Measurements from ENCODE around the gene SPAG17. TPM values are rescaled to one million over a fixed set of nuclear protein-coding genes. Genes with fewer than 3 reads are reported as not detected.

SPAG17 gene
- total RNA-seq, 2 experiments from 2014 or later = not detected

DNA sequence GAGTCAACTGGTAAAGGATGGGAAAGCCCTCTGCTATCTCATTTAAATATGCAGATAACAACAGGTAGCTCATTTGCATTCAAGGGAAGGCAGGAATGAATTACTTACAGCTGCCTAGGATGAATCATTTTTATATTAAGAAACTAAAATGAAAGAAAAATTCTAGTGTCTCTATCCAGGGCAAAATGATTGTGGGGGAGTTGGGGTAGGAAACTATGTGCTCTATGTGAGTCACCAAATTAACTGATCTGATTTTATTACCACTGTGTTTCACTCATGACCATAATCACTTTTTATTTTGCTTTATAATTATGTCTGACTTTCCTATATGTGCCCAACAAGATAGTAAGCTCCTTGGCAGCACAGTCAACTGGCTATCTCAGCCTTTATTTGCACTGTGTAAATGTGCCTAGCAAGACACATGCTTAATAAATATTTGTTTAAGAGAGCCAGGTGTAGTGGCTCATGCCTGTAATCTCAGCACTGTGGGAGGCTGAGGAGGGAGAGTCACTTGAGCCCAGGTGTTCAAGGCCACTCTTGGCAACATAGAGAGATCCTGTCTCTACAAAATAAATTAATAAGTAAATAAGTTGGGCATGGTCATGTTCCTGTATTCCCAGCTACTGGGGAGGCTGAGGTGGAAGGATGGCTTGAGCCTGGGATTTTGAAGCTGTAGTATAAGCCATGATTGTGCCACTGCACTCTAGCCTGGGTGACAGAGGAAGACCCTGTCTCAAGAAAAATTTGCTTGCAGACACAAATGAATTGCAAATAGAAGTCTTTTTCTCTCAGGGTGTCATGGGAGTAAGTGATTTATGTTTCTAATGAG, 84.1 kb downstream of the SPAG17 start:
- H3K27me3 ChIP-seq (ENCODE audit: control insufficient read depth in 1 of 2, insufficient read depth in 2 of 2, low read length in 2 of 2) = no peaks in the 10 kb centered on the region
- H3K27ac ChIP-seq (ENCODE audit: low read depth in 1 of 2, low read length in 2 of 2) = no peak overlapping the region
- Mint-ChIP-seq H3K9me3 (no peaks in the 10 kb centered on the region), H3K36me3 (ENCODE audit: low read depth) (no peaks in the 10 kb centered on the region), H3K4me3 (no peak overlapping the region), H3K27me3 (peaks cover 6% of the 10 kb centered on the region), H3K27ac (no peak overlapping the region), H3K4me1 (ENCODE audit: low read depth) (no peaks in the 10 kb centered on the region)
- ATAC-seq (ENCODE audit: poor library complexity) = no peak
- no peak overlapping the region for H3K4me3 ChIP-seq (ENCODE audit: low read length)
- no peak for DNase-seq
- H3K4me1 ChIP-seq (ENCODE audit: insufficient read depth, low read length) = no peaks in the 10 kb centered on the region
- ChIA-PET POLR2A (no interaction called here), CTCF (no interaction called here)
- TF ChIP-seq, protein P1, sequence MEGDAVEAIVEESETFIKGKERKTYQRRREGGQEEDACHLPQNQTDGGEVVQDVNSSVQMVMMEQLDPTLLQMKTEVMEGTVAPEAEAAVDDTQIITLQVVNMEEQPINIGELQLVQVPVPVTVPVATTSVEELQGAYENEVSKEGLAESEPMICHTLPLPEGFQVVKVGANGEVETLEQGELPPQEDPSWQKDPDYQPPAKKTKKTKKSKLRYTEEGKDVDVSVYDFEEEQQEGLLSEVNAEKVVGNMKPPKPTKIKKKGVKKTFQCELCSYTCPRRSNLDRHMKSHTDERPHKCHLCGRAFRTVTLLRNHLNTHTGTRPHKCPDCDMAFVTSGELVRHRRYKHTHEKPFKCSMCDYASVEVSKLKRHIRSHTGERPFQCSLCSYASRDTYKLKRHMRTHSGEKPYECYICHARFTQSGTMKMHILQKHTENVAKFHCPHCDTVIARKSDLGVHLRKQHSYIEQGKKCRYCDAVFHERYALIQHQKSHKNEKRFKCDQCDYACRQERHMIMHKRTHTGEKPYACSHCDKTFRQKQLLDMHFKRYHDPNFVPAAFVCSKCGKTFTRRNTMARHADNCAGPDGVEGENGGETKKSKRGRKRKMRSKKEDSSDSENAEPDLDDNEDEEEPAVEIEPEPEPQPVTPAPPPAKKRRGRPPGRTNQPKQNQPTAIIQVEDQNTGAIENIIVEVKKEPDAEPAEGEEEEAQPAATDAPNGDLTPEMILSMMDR (IDR thresholded peaks at IDR 0.05) = no peak
- no peaks in the 10 kb centered on the region for H3K36me3 ChIP-seq (ENCODE audit: insufficient read depth, low read length)
- intact Hi-C loops (cut with DNase I, micrococcal nuclease) = no loop called here
- H3K9me3 ChIP-seq (ENCODE audit: control insufficient read depth in 1 of 2, insufficient read depth in 1 of 2, low read length in 2 of 2) = no peaks in the 10 kb centered on the region

DNA sequence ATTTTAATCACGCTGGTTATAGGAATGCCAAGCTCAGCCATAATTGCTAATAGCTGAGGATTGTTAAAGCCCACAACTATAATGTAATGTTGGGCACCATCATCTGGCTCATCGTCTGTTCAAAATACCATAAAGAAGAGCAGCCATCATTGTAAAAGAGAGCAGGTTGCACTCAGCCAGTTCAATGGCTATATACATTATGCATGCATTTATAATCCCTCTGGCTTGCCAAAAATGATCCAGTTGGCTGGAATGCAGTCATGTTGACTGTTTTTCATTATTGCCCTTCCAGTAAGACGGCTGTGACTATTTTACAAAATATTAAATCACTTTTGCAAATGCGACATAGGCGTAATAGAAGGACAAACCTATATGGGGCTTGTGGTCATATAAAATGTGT, 85.3 kb downstream of the SPAG17 start:
- H3K4me3 ChIP-seq (ENCODE audit: low read length) = no peak overlapping the region
- DNase-seq (no peak), ATAC-seq (ENCODE audit: poor library complexity) (no peak)
- TF ChIP-seq, protein P1 (IDR thresholded peaks at IDR 0.05) = no peak
- no peak overlapping the region for H3K27ac ChIP-seq (ENCODE audit: low read depth in 1 of 2, low read length in 2 of 2)
- H3K36me3 Mint-ChIP-seq (ENCODE audit: low read depth) = no peaks in the 10 kb centered on the region
- no peaks in the 10 kb centered on the region for H3K36me3 ChIP-seq (ENCODE audit: insufficient read depth, low read length)
- intact Hi-C loops (cut with DNase I, micrococcal nuclease) = no loop called here
- H3K27ac Mint-ChIP-seq = no peak overlapping the region
- POLR2A ChIA-PET = no interaction called here
- no peaks in the 10 kb centered on the region for H3K27me3 ChIP-seq (ENCODE audit: control insufficient read depth in 1 of 2, insufficient read depth in 2 of 2, low read length in 2 of 2)
- H3K4me3 Mint-ChIP-seq = no peak overlapping the region
- H3K9me3 Mint-ChIP-seq = no peaks in the 10 kb centered on the region
- H3K27me3 Mint-ChIP-seq = peaks cover 6% of the 10 kb centered on the region
- CTCF ChIA-PET = no interaction called here
- no peaks in the 10 kb centered on the region for H3K4me1 ChIP-seq (ENCODE audit: insufficient read depth, low read length)
- H3K4me1 Mint-ChIP-seq (ENCODE audit: low read depth) = no peaks in the 10 kb centered on the region
- no peaks in the 10 kb centered on the region for H3K9me3 ChIP-seq (ENCODE audit: control insufficient read depth in 1 of 2, insufficient read depth in 1 of 2, low read length in 2 of 2)

DNA sequence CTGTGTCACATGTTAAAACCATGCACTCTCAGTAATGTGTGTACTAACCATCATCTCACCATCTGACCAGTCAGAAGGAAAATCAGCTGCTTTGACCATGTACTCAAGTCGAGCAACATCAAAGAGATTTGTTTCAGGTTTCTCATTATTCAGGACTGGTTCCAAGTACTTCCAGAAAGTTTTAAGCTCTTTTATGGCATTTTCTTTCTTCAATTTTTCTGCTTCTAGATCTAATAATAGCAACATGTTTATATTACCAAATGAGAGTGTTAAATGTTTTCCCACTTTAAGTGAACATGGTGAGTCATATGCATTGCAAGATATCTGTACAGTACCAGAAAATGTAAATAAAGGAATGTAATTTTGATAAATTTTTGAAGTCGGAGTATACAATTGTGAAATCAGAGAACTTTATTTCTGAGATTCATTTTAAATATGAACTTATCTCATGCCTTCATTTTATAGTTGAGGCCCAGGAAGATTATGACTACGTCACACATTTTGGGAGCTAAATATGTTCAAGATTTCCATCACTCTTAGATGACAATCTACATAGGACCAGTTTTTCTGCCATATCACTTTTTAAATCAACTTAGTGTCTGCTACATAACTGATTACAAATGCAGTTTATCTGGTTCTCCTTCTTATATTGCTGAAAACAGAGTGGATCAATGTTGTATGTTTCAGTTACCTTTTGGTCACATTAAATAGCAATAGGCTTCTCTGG, 87.2 kb downstream of the SPAG17 start:
- Mint-ChIP-seq H3K27me3 (peaks cover 6% of the 10 kb centered on the region), H3K36me3 (ENCODE audit: low read depth) (no peaks in the 10 kb centered on the region), H3K27ac (no peak overlapping the region), H3K9me3 (no peaks in the 10 kb centered on the region), H3K4me1 (ENCODE audit: low read depth) (no peaks in the 10 kb centered on the region), H3K4me3 (no peak overlapping the region)
- TF ChIP-seq, protein P1 (IDR thresholded peaks at IDR 0.05) = no peak
- CTCF ChIA-PET = no interaction called here
- H3K4me3 ChIP-seq (ENCODE audit: low read length) = no peak overlapping the region
- no peaks in the 10 kb centered on the region for H3K36me3 ChIP-seq (ENCODE audit: insufficient read depth, low read length)
- DNase-seq (no peak), ATAC-seq (ENCODE audit: poor library complexity) (no peak)
- POLR2A ChIA-PET = no interaction called here
- intact Hi-C loops (cut with DNase I, micrococcal nuclease) = no loop called here
- H3K4me1 ChIP-seq (ENCODE audit: insufficient read depth, low read length) = no peaks in the 10 kb centered on the region
- H3K9me3 ChIP-seq (ENCODE audit: control insufficient read depth in 1 of 2, insufficient read depth in 1 of 2, low read length in 2 of 2) = no peaks in the 10 kb centered on the region
- H3K27me3 ChIP-seq (ENCODE audit: control insufficient read depth in 1 of 2, insufficient read depth in 2 of 2, low read length in 2 of 2) = no peaks in the 10 kb centered on the region
- H3K27ac ChIP-seq (ENCODE audit: low read depth in 1 of 2, low read length in 2 of 2) = no peak overlapping the region

Measured in CD4-positive, alpha-beta T cell (primary cell).